ENCODE data around the gene HSD11B2. TPM values are rescaled to one million over a fixed set of nuclear protein-coding genes. Genes with fewer than 3 reads are reported as not detected.

HSD11B2 gene
- total and polyA plus RNA-seq, 2 of the 8 experiments (the other 6 are each of a cell fraction or from before 2014, with no cell fraction given): 28.7 to 32.9 TPM

DNA sequence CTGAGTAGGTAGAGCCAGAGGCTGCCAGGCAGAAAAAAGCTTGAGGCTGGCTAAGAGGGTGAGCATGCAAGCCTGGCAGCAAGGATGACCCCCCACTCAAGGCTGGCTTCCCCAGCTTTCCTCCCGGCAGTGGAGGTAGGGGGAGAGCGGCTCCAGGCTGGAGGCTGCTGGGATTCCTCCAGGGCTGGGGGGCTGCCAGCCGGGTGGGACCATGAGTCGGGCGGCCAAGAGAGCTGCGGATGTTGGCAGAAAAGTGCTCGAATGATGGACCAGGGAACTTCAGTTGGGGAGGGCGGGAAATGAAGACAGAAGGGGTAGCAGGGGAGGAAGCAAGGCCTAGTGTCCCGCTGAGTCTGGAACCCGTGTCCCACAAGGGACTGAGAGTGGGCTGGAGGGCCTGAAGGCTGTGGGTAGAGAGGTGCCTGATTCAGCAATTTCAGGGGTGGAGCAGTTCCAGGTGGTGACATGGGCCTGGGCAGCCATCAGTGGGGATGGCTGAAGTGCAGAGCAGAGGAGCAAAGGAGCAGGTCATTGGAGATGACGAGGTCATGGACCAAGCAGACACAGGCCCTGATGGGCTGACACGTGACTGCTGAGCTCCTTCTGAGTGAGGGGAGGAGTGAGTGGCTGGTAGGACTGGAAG is 20.3 kb downstream of the HSD11B2 start:
- peaks cover 0 to 5% (median 0%) of the 10 kb centered on the region in 4 experiments; a peak in 1 of 8 replicates for H3K36me3 ChIP-seq (ENCODE audit: control insufficient read depth in 2 of 4, insufficient read depth in 4 of 4, low read length in 3 of 4)
- H3K14ac ChIP-seq (ENCODE audit: insufficient read length): no peak overlapping the region
- no peak overlapping the region for H2AK5ac ChIP-seq (ENCODE audit: low read depth, low read length)
- no peaks in the 10 kb centered on the region for H3K79me2 ChIP-seq (ENCODE audit: control insufficient read depth in 1 of 2, insufficient read depth in 2 of 2, low read length in 2 of 2)
- no peaks in the 10 kb centered on the region for H3K23me2 ChIP-seq (ENCODE audit: low read depth, low read length)
- H3K18ac ChIP-seq (ENCODE audit: extremely low read depth, low read length): no peak overlapping the region
- ChIA-PET CTCF (ENCODE audit: partially characterized antibody) (interaction anchor here (0.6 to 28.6 kb wide), 10 partner anchors 4 to 368 kb away, joined by 3 to 683 read pairs (median 4); partner anchors contain the start of genes ATP6V0D1 and HSD11B2), POLR2A (ENCODE audit: partially characterized antibody) (interaction anchor here (0.8 to 1.6 kb wide), 2 partner anchors 24 to 30 kb away, joined by 3 read pairs; partner anchors contain the start of gene ATP6V0D1)
- H3K56ac ChIP-seq (replicated peaks; ENCODE audit: insufficient read length, low read depth, low read length): no peak overlapping the region
- H3K9me3 ChIP-seq (ENCODE audit: insufficient read depth in 2 of 2, low read depth in 1 of 2, low read length in 1 of 2): peaks cover 0 to 4% of the 10 kb centered on the region in 2 experiments; a peak in 1 of 4 replicates
- H2BK12ac ChIP-seq (ENCODE audit: low read depth, low read length): no peak overlapping the region
- 88% methylated on average over 9 of the region's 12 CpGs; no CpG with 5 or more reads in 1 of the 2 experiments for WGBS, 2 experiments (ENCODE audit: extremely low coverage in 1 of 2, insufficient coverage in 1 of 2, insufficient read length in 1 of 2, insufficient replicate concordance in 2 of 2, low coverage in 1 of 2, low lambda C conversion rate in 2 of 2, missing lambda C conversion rate in 1 of 2)
- no peak overlapping the region for H4K8ac ChIP-seq (ENCODE audit: extremely low read depth, insufficient read depth, low read length)
- no peak overlapping the region for H4K5ac ChIP-seq (ENCODE audit: insufficient read length, low read depth, low read length)
- TF ChIP-seq RNF2 (IDR thresholded peaks at IDR 0.05; ENCODE audit: borderline replicate concordance, low read depth, low read length, missing control alignments, poor library complexity, severe bottlenecking) (no peak), TBP (IDR thresholded peaks at IDR 0.05; ENCODE audit: low read depth, low read length) (no peak)
- no peak overlapping the region for H3K27ac ChIP-seq (ENCODE audit: low read depth, low read length)
- no peak overlapping the region for H3K9ac ChIP-seq (replicated peaks in 1 of 4; ENCODE audit: extremely low read depth in 1 of 4, low read depth in 3 of 4, low read length in 3 of 4)
- no peaks in the 10 kb centered on the region; a peak in 1 of 7 replicates for H3K4me1 ChIP-seq (replicated peaks in 1 of 4; ENCODE audit: control insufficient read depth in 3 of 4, insufficient read depth in 4 of 4, low read length in 3 of 4)
- H2AFZ ChIP-seq (ENCODE audit: low read length): no peak overlapping the region
- H3K4me2 ChIP-seq (ENCODE audit: insufficient read depth in 1 of 2, low read depth in 2 of 2, low read length in 2 of 2): no peak overlapping the region
- H3K4me3 ChIP-seq (ENCODE audit: extremely low read depth in 1 of 4, insufficient read depth in 2 of 4, low read depth in 3 of 4, low read length in 4 of 4): no peak overlapping the region
- H4K20me1 ChIP-seq (replicated peaks in 1 of 2; ENCODE audit: control insufficient read depth in 1 of 2, insufficient read depth in 2 of 2, low read length in 2 of 2): peaks cover 2% of the 10 kb centered on the region in 2 experiments
- no peak for DNase-seq (ENCODE audit: low read depth in 1 of 2, low spot score in 2 of 2)
- H2BK5ac ChIP-seq (ENCODE audit: low read depth, low read length): no peak overlapping the region
- H4K91ac ChIP-seq (replicated peaks; ENCODE audit: insufficient read length, low read length): no peak overlapping the region
- no peak overlapping the region for H2BK20ac ChIP-seq (ENCODE audit: low read length)
- no peak overlapping the region for H3K23ac ChIP-seq (ENCODE audit: insufficient read length)
- H2BK120ac ChIP-seq (replicated peaks; ENCODE audit: low read depth, low read length): no peak overlapping the region
- no peaks in the 10 kb centered on the region; the same call in 1 of the 2 replicates for H3K79me1 ChIP-seq (ENCODE audit: low read depth, low read length)
- no peaks in the 10 kb centered on the region for H3K27me3 ChIP-seq (replicated peaks in 1 of 4; ENCODE audit: control insufficient read depth in 3 of 4, extremely low read depth in 1 of 4, insufficient read depth in 3 of 4, low read length in 3 of 4)
- FAIRE-seq: no peak
- H3K4ac ChIP-seq (replicated peaks; ENCODE audit: insufficient read length, low read depth, low read length): no peak overlapping the region
- H2BK15ac ChIP-seq (ENCODE audit: low read length): no peak overlapping the region
